Neuronal stem cell (in vitro differentiated cells): Measurements from ENCODE around the gene PNPLA1.

Experiments used
- DNase-seq: peaks from one replicate; pipeline ENCODE4 v3.0.0-alpha.2; 2013; ENCODE audit warnings: low spot score
- H2AFZ ChIP-seq: one replicate; pipeline ENCODE4 v1.6.1; 2013; ENCODE audit warnings: mild to moderate bottlenecking, low read length, inconsistent platforms
- H2AK5ac ChIP-seq: 2 replicates; pipeline ENCODE4 v1.6.1; 2013; ENCODE audit warnings: low read depth, mild to moderate bottlenecking, inconsistent platforms, low read length, moderate library complexity, mixed read lengths
- H2BK120ac ChIP-seq: 2 replicates; pipeline ENCODE4 v1.6.1; 2013; ENCODE audit warnings: low read depth, mild to moderate bottlenecking, inconsistent platforms, low read length, moderate library complexity, mixed read lengths
- H2BK12ac ChIP-seq: one replicate; pipeline ENCODE4 v1.6.1; 2013; ENCODE audit warnings: low read length, inconsistent platforms
- H2BK15ac ChIP-seq: 2 replicates; pipeline ENCODE4 v1.6.1; 2013; ENCODE audit warnings: mild to moderate bottlenecking, low read length, inconsistent platforms, mixed read lengths
- H2BK5ac ChIP-seq: one replicate; pipeline ENCODE4 v1.6.1; 2013; ENCODE audit warnings: inconsistent platforms, mild to moderate bottlenecking, low read length, moderate library complexity
- H3K14ac ChIP-seq: one replicate; pipeline ENCODE4 v1.6.1; 2013; ENCODE audit warnings: low read length, inconsistent platforms
- H3K18ac ChIP-seq: 2 replicates; pipeline ENCODE4 v1.6.1; 2013; ENCODE audit warnings: low read length, inconsistent platforms
- H3K23ac ChIP-seq: 2 replicates; pipeline ENCODE4 v1.6.1; 2013; ENCODE audit warnings: low read depth, mild to moderate bottlenecking, mixed read lengths, low read length, inconsistent platforms; ENCODE audit not compliant: poor library complexity
- H3K27ac ChIP-seq: replicated peaks from 3 replicates; pipeline ENCODE4 v1.5.1; 2013; ENCODE audit warnings: low read length, inconsistent platforms
- H3K27me3 ChIP-seq, 3 experiments: 2 replicates each; pipeline ENCODE4 v1.6.1; 2013; ENCODE audit warnings: low read length in 3 of 3, mild to moderate bottlenecking in 2 of 3, inconsistent platforms in 1 of 3, low read depth in 1 of 3, mixed read lengths in 1 of 3, moderate library complexity in 1 of 3; ENCODE audit not compliant: control insufficient read depth in 3 of 3, insufficient read depth in 3 of 3
- H3K36me3 ChIP-seq, 2 donors: replicated peaks in 1 of 2; 2 replicates each; pipeline ENCODE4 v1.6.1; 2013; ENCODE audit warnings: low read length in 2 of 2; ENCODE audit not compliant: control insufficient read depth in 2 of 2, insufficient read depth in 2 of 2
- H3K4ac ChIP-seq: 2 replicates; pipeline ENCODE4 v1.6.1; 2013; ENCODE audit warnings: inconsistent platforms, mild to moderate bottlenecking, low read length, moderate library complexity
- H3K4me1 ChIP-seq, 2 donors: 1 replicate in 1 of 2; 2 replicates in 1 of 2; pipeline ENCODE4 v1.6.1; 2013; ENCODE audit warnings: low read length in 2 of 2, low read depth in 1 of 2; ENCODE audit not compliant: control insufficient read depth in 2 of 2, insufficient read depth in 1 of 2
- H3K4me2 ChIP-seq: one replicate; pipeline ENCODE4 v1.6.1; 2013; ENCODE audit warnings: mild to moderate bottlenecking, low read length, inconsistent platforms; ENCODE audit not compliant: insufficient read depth, poor library complexity, severe bottlenecking
- H3K4me3 ChIP-seq, 2 donors: 2 replicates each; pipeline ENCODE4 v1.5.1; 2013; ENCODE audit warnings: low read length in 2 of 2, mild to moderate bottlenecking in 2 of 2, inconsistent platforms in 1 of 2, moderate library complexity in 1 of 2
- H3K79me1 ChIP-seq: one replicate; pipeline ENCODE4 v1.6.1; 2013; ENCODE audit warnings: low read depth, mild to moderate bottlenecking, inconsistent platforms, low read length, moderate library complexity
- H3K9ac ChIP-seq: one replicate; pipeline ENCODE4 v1.6.1; 2013; ENCODE audit warnings: mild to moderate bottlenecking, low read depth, low read length, inconsistent platforms; ENCODE audit not compliant: poor library complexity
- H3K9me3 ChIP-seq, 2 donors: replicated peaks in 1 of 2; 2 replicates each; pipeline versions ENCODE3 to v1.6.1; 2013; ENCODE audit warnings: low read length in 2 of 2, mild to moderate bottlenecking in 2 of 2, inconsistent platforms in 1 of 2, low read depth in 1 of 2, mixed read lengths in 1 of 2, moderate library complexity in 1 of 2; ENCODE audit not compliant: control insufficient read depth in 2 of 2, insufficient read depth in 1 of 2
- H4K8ac ChIP-seq: one replicate; pipeline ENCODE4 v1.6.1; 2013; ENCODE audit warnings: low read depth, mild to moderate bottlenecking, inconsistent platforms, low read length, moderate library complexity
- H4K91ac ChIP-seq: one replicate; pipeline ENCODE4 v1.6.1; 2013; ENCODE audit warnings: low read length, low read depth, mild to moderate bottlenecking, inconsistent platforms; ENCODE audit not compliant: poor library complexity
- WGBS, 2 donors: extraction: QIAGEN DNeasy Blood & Tissue Kit; methylation state at CpG; one replicate each; pipeline ENCODE4 v1.1.7; 2013; ENCODE audit warnings: missing lambda C conversion rate in 2 of 2, mixed read lengths in 1 of 2; ENCODE audit not compliant: insufficient read length in 2 of 2, insufficient replicate concordance in 1 of 2; ENCODE audit errors: extremely low coverage in 2 of 2; 5-methylcytosine and 5-hydroxymethylcytosine counted together

PNPLA1 gene

DNA sequence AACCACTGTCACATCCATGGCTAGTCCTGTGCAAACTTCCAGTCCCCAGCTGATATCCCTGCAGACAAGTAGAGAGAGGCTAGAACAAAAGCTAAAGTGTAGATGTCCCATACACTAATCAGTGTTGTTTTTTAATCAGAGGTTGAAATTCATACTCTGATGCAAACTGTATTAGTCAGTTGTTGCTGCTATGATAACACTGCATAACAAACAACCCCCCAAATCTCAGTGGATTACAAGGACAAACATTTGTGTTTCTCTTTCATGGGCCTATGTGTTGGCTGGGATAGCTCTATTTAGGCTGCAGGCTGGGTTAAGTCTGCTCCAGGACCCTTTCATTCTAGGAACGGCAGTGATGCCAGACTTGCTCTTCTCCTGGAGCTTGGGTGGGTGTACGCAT lies 40.0 kb downstream of the PNPLA1 start:
- Histone ChIP-seq H3K4me1 (peaks cover 6 to 7% of the 10 kb centered on the region in 2 donors), H3K27me3 (peaks cover 0 to 6% (median 0%) of the 10 kb centered on the region in 3 experiments), H3K79me1 (no peaks in the 10 kb centered on the region), H3K14ac (no peak overlapping the region), H2BK120ac (no peak overlapping the region), H3K9me3 (no peaks in the 10 kb centered on the region), H2AK5ac (no peak overlapping the region), H4K91ac (no peak overlapping the region), H3K4me2 (no peak overlapping the region), H3K4me3 (no peak overlapping the region), H2BK5ac (no peak overlapping the region), H3K27ac (no peak overlapping the region), H3K18ac (no peak overlapping the region), H2BK15ac (no peak overlapping the region), H3K9ac (no peak overlapping the region), H2AFZ (no peak overlapping the region), H4K8ac (no peak overlapping the region), H2BK12ac (no peak overlapping the region), H3K36me3 (no peaks in the 10 kb centered on the region), H3K4ac (no peak overlapping the region), H3K23ac (no peak overlapping the region)
- DNase-seq: no peak
- no CpG with 5 or more reads among the region's 2 CpGs for WGBS, 2 donors

- Histone ChIP-seq H3K18ac (peak overlapping the region; percentile 11), H3K4ac (no peak overlapping the region), H3K4me3 (no peak overlapping the region), H3K23ac (peak overlapping the region; percentile 50), H4K91ac (no peak overlapping the region), H2BK12ac (no peak overlapping the region), H3K36me3 (no peaks in the 10 kb centered on the region), H3K79me1 (no peaks in the 10 kb centered on the region), H3K9me3 (no peaks in the 10 kb centered on the region), H2BK5ac (no peak overlapping the region), H3K14ac (no peak overlapping the region), H3K27ac (no peak overlapping the region), H2BK120ac (no peak overlapping the region), H2BK15ac (peak overlapping the region; percentile 18), H3K27me3 (peaks cover 0 to 8% (median 0%) of the 10 kb centered on the region in 3 experiments), H4K8ac (no peak overlapping the region), H2AFZ (no peak overlapping the region), H3K4me1 (peaks cover 0 to 2% of the 10 kb centered on the region in 2 donors), H2AK5ac (peak overlapping the region; percentile 40), H3K4me2 (no peak overlapping the region), H3K9ac (no peak overlapping the region)
- DNase-seq: no peak
- no CpG with 5 or more reads among the region's 8 CpGs for WGBS, 2 donors
These were observed 43.2 kb downstream of the PNPLA1 start for GRCh38 chr6:36312854-36313648.

DNA sequence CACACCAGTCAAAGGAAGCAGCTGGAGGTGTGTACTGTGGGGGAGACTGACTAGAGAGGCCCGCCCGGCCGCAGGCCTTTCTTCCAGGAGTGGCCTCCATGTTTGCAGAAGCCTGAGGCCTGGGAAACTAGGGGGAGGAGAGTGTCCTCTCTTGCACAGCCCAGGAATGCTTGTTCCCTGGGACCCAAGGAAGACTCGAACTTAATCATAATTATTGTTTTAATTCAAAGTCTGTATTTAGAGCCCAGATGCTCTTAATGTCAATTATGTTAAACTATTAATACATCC lies 43.7 kb downstream of the PNPLA1 start:
- Histone ChIP-seq H3K9me3 (no peaks in the 10 kb centered on the region), H3K4me1 (peaks cover 0 to 2% of the 10 kb centered on the region in 2 donors), H4K91ac (no peak overlapping the region), H3K36me3 (no peaks in the 10 kb centered on the region), H3K14ac (no peak overlapping the region), H3K9ac (no peak overlapping the region), H3K27ac (no peak overlapping the region), H2BK5ac (no peak overlapping the region), H2BK12ac (no peak overlapping the region), H3K18ac (peak overlapping the region; percentile 11), H3K4ac (no peak overlapping the region), H3K4me3 (no peak overlapping the region), H2BK15ac (no peak overlapping the region), H2AK5ac (no peak overlapping the region), H3K27me3 (peaks cover 0 to 8% (median 0%) of the 10 kb centered on the region in 3 experiments), H3K23ac (no peak overlapping the region), H3K4me2 (no peak overlapping the region), H2AFZ (no peak overlapping the region), H4K8ac (no peak overlapping the region), H2BK120ac (no peak overlapping the region), H3K79me1 (no peaks in the 10 kb centered on the region)
- WGBS, 2 donors: no CpG with 5 or more reads among the region's 4 CpGs
- DNase-seq: no peak

DNA sequence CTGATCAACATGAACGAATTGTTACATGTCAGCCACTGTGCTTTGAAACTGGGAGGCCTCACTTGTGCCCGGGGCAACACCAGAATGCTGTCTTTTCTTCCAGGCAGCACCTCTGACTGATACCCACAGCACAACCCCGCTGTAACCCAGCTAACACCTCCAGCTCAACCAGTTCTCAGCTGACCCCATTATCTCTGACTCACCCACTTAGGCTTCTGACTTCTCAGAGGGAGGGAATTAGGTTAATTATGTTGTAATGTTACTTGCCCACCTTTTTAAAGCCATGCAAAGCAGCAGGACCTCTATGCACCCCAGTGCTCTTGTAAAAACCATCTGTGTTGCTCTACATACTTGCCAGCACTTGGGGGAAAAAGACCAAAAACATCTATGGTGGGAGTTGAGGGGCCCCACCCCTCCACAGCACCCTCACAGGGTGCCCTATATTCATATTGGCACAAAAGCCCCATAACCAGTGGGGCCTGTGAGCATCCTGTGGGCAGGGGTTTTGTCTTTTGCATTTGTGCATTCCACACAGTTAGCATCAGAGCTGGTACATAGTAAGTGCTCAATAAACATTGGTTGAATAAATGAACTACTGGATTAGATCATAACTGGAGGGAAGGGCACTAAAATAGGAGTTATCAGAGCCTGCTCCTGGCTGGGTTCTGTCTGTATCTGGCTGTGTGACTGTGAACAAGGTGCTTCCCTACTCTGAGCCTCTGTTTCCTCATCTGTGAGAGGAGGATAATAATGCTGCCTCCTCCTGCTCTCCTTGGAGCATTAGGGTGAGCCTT lies 44.6 kb downstream of the PNPLA1 start:
- no CpG with 5 or more reads among the region's 3 CpGs for WGBS, 2 donors
- no peak overlapping the region for H3K9ac ChIP-seq
- peaks cover 0 to 8% (median 0%) of the 10 kb centered on the region in 3 experiments for H3K27me3 ChIP-seq
- H2BK5ac ChIP-seq: no peak overlapping the region
- H2BK15ac ChIP-seq: no peak overlapping the region
- no peak overlapping the region for H4K91ac ChIP-seq
- H2AFZ ChIP-seq: no peak overlapping the region
- no peaks in the 10 kb centered on the region for H3K36me3 ChIP-seq
- no peak overlapping the region for H2BK120ac ChIP-seq
- H3K4me2 ChIP-seq: no peak overlapping the region
- no peak overlapping the region for H2AK5ac ChIP-seq
- no peaks in the 10 kb centered on the region for H3K79me1 ChIP-seq
- no peak overlapping the region for H3K18ac ChIP-seq
- no peak overlapping the region for H3K27ac ChIP-seq
- no peak for DNase-seq
- no peak overlapping the region for H3K4ac ChIP-seq
- H3K14ac ChIP-seq: no peak overlapping the region
- H3K4me1 ChIP-seq: peaks cover 0 to 6% of the 10 kb centered on the region in 2 donors
- no peak overlapping the region for H2BK12ac ChIP-seq
- no peaks in the 10 kb centered on the region for H3K9me3 ChIP-seq
- no peak overlapping the region for H4K8ac ChIP-seq
- H3K4me3 ChIP-seq: no peak overlapping the region
- no peak overlapping the region for H3K23ac ChIP-seq
